ENCODE data around the gene GRAP2.

GRCh38 chr22:39980596-39980995, 79.7 kb downstream of the GRAP2 start:
- TF ChIP-seq, protein P1, sequence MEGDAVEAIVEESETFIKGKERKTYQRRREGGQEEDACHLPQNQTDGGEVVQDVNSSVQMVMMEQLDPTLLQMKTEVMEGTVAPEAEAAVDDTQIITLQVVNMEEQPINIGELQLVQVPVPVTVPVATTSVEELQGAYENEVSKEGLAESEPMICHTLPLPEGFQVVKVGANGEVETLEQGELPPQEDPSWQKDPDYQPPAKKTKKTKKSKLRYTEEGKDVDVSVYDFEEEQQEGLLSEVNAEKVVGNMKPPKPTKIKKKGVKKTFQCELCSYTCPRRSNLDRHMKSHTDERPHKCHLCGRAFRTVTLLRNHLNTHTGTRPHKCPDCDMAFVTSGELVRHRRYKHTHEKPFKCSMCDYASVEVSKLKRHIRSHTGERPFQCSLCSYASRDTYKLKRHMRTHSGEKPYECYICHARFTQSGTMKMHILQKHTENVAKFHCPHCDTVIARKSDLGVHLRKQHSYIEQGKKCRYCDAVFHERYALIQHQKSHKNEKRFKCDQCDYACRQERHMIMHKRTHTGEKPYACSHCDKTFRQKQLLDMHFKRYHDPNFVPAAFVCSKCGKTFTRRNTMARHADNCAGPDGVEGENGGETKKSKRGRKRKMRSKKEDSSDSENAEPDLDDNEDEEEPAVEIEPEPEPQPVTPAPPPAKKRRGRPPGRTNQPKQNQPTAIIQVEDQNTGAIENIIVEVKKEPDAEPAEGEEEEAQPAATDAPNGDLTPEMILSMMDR (IDR thresholded peaks at IDR 0.05; ENCODE audit: low read depth, low read length, poor library complexity, severe bottlenecking), result no peak
- TF ChIP-seq EZH2phosphoT487 (IDR thresholded peaks at IDR 0.05; ENCODE audit: borderline replicate concordance, low read length), result no peak
